Testis (tissue), 3 donors: ENCODE measurements around the gene CTSC. TPM values are rescaled to one million over a fixed set of nuclear protein-coding genes. Genes with fewer than 3 reads are reported as not detected.

Experiments
- DNase-seq: peaks from one replicate; pipeline ENCODE4 v3.0.0-alpha.2; 2019
- H3K27ac ChIP-seq, 2 donors: fragments of 200-600 bp; sonication (generic); one replicate each; pipeline ENCODE4 v1.5.1; 2019
- H3K27me3 ChIP-seq: fragments of 200-600 bp; sonication (generic); one replicate; pipeline ENCODE4 v1.5.1; 2019
- H3K36me3 ChIP-seq: fragments of 200-600 bp; sonication (generic); one replicate; pipeline ENCODE4 v1.5.1; 2017; ENCODE audit warnings: low read depth; ENCODE audit errors: missing control alignments
- H3K4me1 ChIP-seq: fragments of 200-600 bp; sonication (generic); one replicate; pipeline ENCODE4 v1.5.1; 2019
- H3K4me3 ChIP-seq, 2 donors: fragments of 200-600 bp; sonication (generic); one replicate each; pipeline ENCODE4 v1.5.1; 2017 to 2019
- H3K9me3 ChIP-seq: fragments of 200-600 bp; sonication (generic); one replicate; pipeline ENCODE4 v1.5.1; 2017
- POLR2A ChIP-seq: fragments of 450-650 bp; IDR thresholded peaks from one replicate; pipeline ENCODE4 v1.6.1; 2017; ENCODE audit warnings: antibody characterized with exemption, mild to moderate bottlenecking, moderate library complexity
- WGBS, 2 donors: methylation state at CpG; one replicate each; pipeline ENCODE4 v1.1.5; 2018; 5-methylcytosine and 5-hydroxymethylcytosine counted together
- intact Hi-C: fragments of 100-400 bp; cut with DNase I; formaldehyde crosslinking; loops from one replicate; pipeline ENCODE4 v1.15.1; 2023; ENCODE audit warnings: low total_unique reads
- polyA plus RNA-seq: library from polyadenylated mRNA; stranded (reverse); fragments of 350-450 nt; fragmentation: Illumina TruSeq; extraction: RNeasy Lipid Tissue Mini Kit (QIAGEN cat#74804); gene quantifications from one replicate; pipeline ENCODE4 v1.2.3, GENCODE V29; 2014; ENCODE audit warnings: low read depth, low replicate concordance; ENCODE audit not compliant: insufficient read depth
- total RNA-seq, 2 donors: library from RNA; depleted of rRNA; stranded (reverse); fragments of >200 nt; gene quantifications; one replicate each; pipeline ENCODE4 v1.2.3, GENCODE V29; 2016
- TF ChIP-seq, protein P1 (sequence below), 3 experiments: fragments of 450-650 bp in 2 of 3; fragments of 200-600 bp in 1 of 3; sonication (generic) in 1 of 3; IDR thresholded peaks; one replicate each; pipeline ENCODE4 v1.5.1; 2016 to 2019; ENCODE audit warnings: antibody characterized with exemption in 3 of 3, mild to moderate bottlenecking in 2 of 3, moderate library complexity in 1 of 3

Gene CTSC
- total and polyA plus RNA-seq, 3 donors from 2014 or later = 39.1 to 71.0 (median 65.3) TPM

DNA sequence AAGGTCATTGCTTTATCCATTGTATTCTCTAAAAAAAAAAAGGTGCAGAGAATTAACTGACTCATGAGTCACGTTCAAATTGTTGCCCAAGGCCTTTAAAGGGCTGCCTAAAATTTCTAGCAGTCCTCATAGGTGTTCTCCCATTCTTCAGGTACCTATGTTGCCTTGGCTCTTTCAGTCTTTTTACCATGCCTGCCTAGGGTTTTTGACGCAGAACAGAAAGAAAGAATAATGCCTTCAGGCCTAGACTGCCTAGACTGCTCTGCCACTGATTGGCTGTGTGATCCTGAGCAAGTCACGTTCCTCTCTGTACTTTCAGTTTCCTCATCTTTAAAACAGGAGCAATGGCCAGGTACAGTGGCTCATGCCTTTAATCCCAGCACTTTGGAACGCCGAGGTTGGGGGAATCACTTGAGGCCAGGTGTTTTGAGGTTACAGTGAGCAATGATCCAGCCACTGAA lies 21.5 kb downstream of the CTSC start:
- 81 to 91% methylated on average over 5 of the region's 5 CpGs for whole genome bisulfite sequencing, 2 donors
- Histone ChIP-seq H3K4me3 (no peak overlapping the region), H3K27ac (no peak overlapping the region), H3K4me1 (no peaks in the 10 kb centered on the region), H3K9me3 (no peaks in the 10 kb centered on the region), H3K36me3 (no peaks in the 10 kb centered on the region), H3K27me3 (no peaks in the 10 kb centered on the region)
- intact Hi-C loops = no loop called here
- no peak for DNase-seq
- TF ChIP-seq, protein P1, sequence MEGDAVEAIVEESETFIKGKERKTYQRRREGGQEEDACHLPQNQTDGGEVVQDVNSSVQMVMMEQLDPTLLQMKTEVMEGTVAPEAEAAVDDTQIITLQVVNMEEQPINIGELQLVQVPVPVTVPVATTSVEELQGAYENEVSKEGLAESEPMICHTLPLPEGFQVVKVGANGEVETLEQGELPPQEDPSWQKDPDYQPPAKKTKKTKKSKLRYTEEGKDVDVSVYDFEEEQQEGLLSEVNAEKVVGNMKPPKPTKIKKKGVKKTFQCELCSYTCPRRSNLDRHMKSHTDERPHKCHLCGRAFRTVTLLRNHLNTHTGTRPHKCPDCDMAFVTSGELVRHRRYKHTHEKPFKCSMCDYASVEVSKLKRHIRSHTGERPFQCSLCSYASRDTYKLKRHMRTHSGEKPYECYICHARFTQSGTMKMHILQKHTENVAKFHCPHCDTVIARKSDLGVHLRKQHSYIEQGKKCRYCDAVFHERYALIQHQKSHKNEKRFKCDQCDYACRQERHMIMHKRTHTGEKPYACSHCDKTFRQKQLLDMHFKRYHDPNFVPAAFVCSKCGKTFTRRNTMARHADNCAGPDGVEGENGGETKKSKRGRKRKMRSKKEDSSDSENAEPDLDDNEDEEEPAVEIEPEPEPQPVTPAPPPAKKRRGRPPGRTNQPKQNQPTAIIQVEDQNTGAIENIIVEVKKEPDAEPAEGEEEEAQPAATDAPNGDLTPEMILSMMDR (IDR thresholded peaks at IDR 0.05) = no peak
- no peak for TF ChIP-seq POLR2A

DNA sequence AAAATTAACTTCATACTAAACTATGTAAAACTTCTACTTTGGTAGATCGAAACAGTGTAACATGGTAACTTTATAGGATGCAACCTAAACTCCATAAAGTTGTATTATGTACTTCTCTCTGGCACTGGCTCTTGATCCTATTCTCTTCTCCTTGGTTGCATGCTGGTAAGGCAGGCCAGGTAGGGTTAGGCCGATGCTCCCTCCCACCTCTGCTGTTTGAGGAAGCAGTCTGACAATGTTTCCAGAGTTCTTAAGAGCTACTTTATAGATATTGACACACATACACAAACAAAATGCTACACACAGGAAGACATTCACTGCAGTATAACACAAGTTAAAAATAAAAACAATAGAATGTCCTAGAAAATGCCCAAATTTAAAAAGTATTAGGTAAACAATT lies 22.5 kb downstream of the CTSC start:
- TF ChIP-seq POLR2A = no peak
- TF ChIP-seq, protein P1 (IDR thresholded peaks at IDR 0.05) = no peak
- Histone ChIP-seq H3K4me3 (no peak overlapping the region), H3K9me3 (no peaks in the 10 kb centered on the region), H3K4me1 (no peaks in the 10 kb centered on the region), H3K36me3 (no peaks in the 10 kb centered on the region), H3K27ac (no peak overlapping the region), H3K27me3 (no peaks in the 10 kb centered on the region)
- intact Hi-C loops = no loop called here
- no peak for DNase-seq
- 78 to 96% methylated on average over 2 of the region's 2 CpGs for WGBS, 2 donors

DNA sequence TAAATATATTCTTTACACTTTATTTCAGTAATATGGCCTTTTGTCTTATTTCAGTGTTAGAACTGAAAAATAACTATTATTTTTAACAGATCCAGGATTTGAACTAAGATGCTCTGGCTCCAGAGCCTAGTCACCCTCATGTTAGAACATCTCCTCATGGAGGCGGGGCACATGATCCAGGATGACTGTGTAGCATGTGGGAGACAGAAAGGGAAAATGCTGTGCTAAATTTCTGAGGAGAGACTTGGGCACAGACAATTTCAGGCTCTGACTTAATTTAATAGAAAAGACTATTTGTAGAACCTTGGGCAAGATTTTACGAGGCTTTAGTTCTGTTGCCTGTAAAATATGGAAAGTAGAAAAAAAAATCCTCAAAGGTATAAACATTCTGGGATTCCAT lies 24.1 kb downstream of the CTSC start:
- no peaks in the 10 kb centered on the region for H3K9me3 ChIP-seq
- no peaks in the 10 kb centered on the region for H3K4me1 ChIP-seq
- no peak overlapping the region for H3K27ac ChIP-seq
- no peak for DNase-seq
- intact Hi-C loops = no loop called here
- no peaks in the 10 kb centered on the region for H3K36me3 ChIP-seq
- WGBS, 2 donors = 81 to 82% methylated on average over 2 of the region's 2 CpGs
- TF ChIP-seq POLR2A = no peak
- no peak overlapping the region for H3K4me3 ChIP-seq
- H3K27me3 ChIP-seq = no peaks in the 10 kb centered on the region

DNA sequence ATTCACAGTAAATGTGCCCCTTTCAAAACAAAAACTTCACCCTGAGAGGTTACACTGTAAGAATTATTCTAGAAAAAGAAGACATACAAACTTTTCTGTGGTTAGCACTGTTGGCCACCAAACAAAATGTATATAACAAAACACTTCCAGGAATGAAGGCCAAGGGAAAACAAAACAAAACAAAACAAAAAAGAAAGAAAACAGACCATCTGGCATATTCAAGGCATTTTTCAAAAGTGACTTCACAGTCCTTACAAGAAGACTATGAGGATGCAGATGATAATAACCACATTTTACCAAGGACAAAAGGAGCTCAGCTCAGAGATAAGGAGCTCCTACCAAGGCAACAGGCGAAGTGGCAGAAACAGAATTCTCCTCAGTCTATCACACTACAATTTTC lies 24.9 kb downstream of the CTSC start:
- Histone ChIP-seq H3K4me1 (no peaks in the 10 kb centered on the region), H3K27me3 (no peaks in the 10 kb centered on the region), H3K36me3 (no peaks in the 10 kb centered on the region), H3K4me3 (no peak overlapping the region), H3K9me3 (no peaks in the 10 kb centered on the region), H3K27ac (peak overlapping the region in 1 of 2 donors; percentile 51)
- WGBS, 2 donors = 0% methylated on average over 1 of the region's 1 CpG
- no peak for DNase-seq
- intact Hi-C loops = no loop called here
- TF ChIP-seq, protein P1 (IDR thresholded peaks at IDR 0.05) = no peak
- no peak for TF ChIP-seq POLR2A

DNA sequence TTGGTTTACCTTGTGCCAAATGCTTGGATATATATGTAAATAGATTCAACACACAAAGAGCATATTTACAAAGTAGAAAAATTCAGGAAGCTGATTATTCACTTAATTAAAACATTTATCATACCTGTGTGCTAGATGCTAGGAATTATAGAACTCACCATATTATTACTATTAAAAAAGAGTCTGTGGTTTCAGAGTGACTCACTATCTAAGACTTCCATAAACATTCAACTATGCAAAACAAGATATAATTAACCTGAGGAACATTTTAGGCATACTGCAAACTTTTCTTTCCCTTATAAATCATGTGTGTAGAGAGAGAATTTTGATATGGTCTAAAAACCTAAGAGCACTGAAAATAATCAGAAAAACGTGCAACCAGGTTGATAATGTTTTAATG lies 27.3 kb downstream of the CTSC start:
- DNase-seq = no peak
- intact Hi-C loops = no loop called here
- H3K9me3 ChIP-seq = no peaks in the 10 kb centered on the region
- WGBS, 2 donors = 55 to 58% methylated on average over 1 of the region's 1 CpG
- no peak for TF ChIP-seq POLR2A
- TF ChIP-seq, protein P1 (IDR thresholded peaks at IDR 0.05) = no peak
- no peak overlapping the region for H3K27ac ChIP-seq
- no peak overlapping the region for H3K4me3 ChIP-seq
- H3K4me1 ChIP-seq = no peaks in the 10 kb centered on the region
- H3K36me3 ChIP-seq = no peaks in the 10 kb centered on the region
- H3K27me3 ChIP-seq = no peaks in the 10 kb centered on the region
